ENCODE results near the gene MDK.

Gene MDK

DNA sequence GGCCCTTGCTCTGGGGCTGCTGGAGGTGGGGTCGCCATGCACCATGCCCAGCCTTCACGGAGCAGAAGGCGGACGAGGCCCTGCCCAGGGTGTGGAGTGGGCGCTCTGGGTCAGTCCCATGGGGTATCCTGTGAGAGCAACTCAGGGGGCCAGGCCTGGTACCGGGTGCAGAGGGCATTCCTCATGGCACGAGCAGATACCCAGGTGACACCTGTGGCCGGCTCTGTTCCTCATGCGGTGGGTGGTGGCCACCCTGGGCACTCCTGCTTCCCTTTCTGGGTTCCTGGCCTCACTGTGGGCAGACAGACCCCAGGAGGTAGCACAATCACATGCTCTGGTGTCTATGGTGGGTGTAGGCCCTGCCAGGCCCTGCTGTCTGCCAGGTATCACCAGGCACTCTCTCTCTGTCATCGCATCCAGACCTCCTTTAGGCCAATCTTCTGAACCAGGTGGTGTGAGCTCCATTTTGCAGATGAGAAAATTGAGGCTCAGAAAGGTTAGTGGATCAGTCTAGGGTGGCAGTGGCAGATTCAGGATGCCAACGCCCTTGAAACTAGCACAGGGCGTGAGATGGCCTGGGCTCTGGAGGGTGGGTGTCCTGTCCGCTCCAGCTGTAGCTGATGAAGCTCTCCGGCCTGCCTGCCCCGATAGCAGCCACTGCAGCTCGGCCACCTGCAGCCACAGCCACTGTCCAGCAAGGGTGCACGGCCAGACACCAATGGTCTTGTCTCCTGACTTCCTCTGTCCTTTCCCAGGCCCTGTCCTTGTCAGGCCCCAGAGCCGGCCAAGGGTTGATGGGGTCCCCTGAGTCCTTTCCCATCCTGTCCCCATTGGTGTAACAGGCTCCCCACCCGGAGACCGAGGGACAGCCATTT is 19.1 kb upstream of the MDK start:
- no peak overlapping the region for H3K4me3 ChIP-seq (ENCODE audit: insufficient read depth in 1 of 2, low read depth in 1 of 2, low read length in 2 of 2)
- H2AK5ac ChIP-seq (ENCODE audit: low read length, severe bottlenecking) = peak overlapping the region; percentile 89
- WGBS = 91% methylated on average over 20 of the region's 20 CpGs

GRCh38 chr11:46363031-46363407 is 18.4 kb upstream of the MDK start:
- Histone ChIP-seq H3K18ac (ENCODE audit: low read depth in 1 of 2, low read length in 2 of 2) (peak overlapping the region; percentile 37 to 96), H2BK15ac (ENCODE audit: low read depth, poor library complexity, severe bottlenecking) (peak overlapping the region; percentile 66), H3K4me3 (ENCODE audit: insufficient read depth in 1 of 2, low read depth in 1 of 2, low read length in 2 of 2) (peak overlapping the region in 1 of 2 experiments; percentile 10), H3K27ac (ENCODE audit: low read length, poor library complexity, severe bottlenecking) (peak overlapping the region; percentile 59), H3K4ac (ENCODE audit: low read depth in 1 of 2, low read length in 2 of 2) (peak overlapping the region in 1 of 2 experiments; percentile 96), H3K9me3 (ENCODE audit: control insufficient read depth, low read length) (no peaks in the 10 kb centered on the region), H2AFZ (ENCODE audit: low read depth, low read length) (no peak overlapping the region), H3K23ac (ENCODE audit: low read length in 2 of 2) (no peak overlapping the region), H3K36me3 (ENCODE audit: control insufficient read depth in 1 of 2, insufficient read depth in 2 of 2, low read depth in 1 of 2, low read length in 2 of 2) (peaks cover 2 to 27% of the 10 kb centered on the region in 2 experiments), H3K14ac (ENCODE audit: low read length in 2 of 2) (peak overlapping the region in 1 of 2 experiments; percentile 82), H3K27me3 (ENCODE audit: control insufficient read depth in 1 of 2, insufficient read depth in 1 of 2, low read length in 2 of 2) (no peaks in the 10 kb centered on the region), H3K79me1 (replicated peaks; ENCODE audit: low read length, poor library complexity, severe bottlenecking) (peaks cover 20% of the 10 kb centered on the region), H2AK5ac (ENCODE audit: low read length, severe bottlenecking) (peak overlapping the region; percentile 15), H3K4me2 (ENCODE audit: low read length, poor library complexity, severe bottlenecking) (peak overlapping the region; percentile 44), H3K4me1 (ENCODE audit: control insufficient read depth, insufficient read depth, low read depth, low read length) (peaks cover 60% of the 10 kb centered on the region), H4K8ac (ENCODE audit: low read length) (peak overlapping the region; percentile 27), H2BK120ac (ENCODE audit: low read depth, low read length) (no peak overlapping the region), H3K9ac (ENCODE audit: low read length) (peak overlapping the region; percentile 42), H4K91ac (ENCODE audit: low read length) (peak overlapping the region; percentile 67), H2BK12ac (ENCODE audit: low read length in 2 of 2) (peak overlapping the region in 1 of 2 experiments; percentile 94), H2BK5ac (ENCODE audit: low read depth, low read length, poor library complexity, severe bottlenecking) (no peak overlapping the region)
- 40% methylated on average over 9 of the region's 9 CpGs for WGBS
- peak; percentile 91 for DNase-seq

More for the DNA sequence above, 19.1 kb upstream of the MDK start:
- no peak for DNase-seq
- peaks cover 0 to 24% of the 10 kb centered on the region in 2 experiments for H3K36me3 ChIP-seq (ENCODE audit: control insufficient read depth in 1 of 2, insufficient read depth in 2 of 2, low read depth in 1 of 2, low read length in 2 of 2)
- no peaks in the 10 kb centered on the region for H3K9me3 ChIP-seq (ENCODE audit: control insufficient read depth, low read length)
- peaks cover 16% of the 10 kb centered on the region for H3K79me1 ChIP-seq (replicated peaks; ENCODE audit: low read length, poor library complexity, severe bottlenecking)
- peak overlapping the region; percentile 37 to 96 for H3K18ac ChIP-seq (ENCODE audit: low read depth in 1 of 2, low read length in 2 of 2)
- peak overlapping the region in 1 of 2 experiments; percentile 97 for H2BK12ac ChIP-seq (ENCODE audit: low read length in 2 of 2)
- peak overlapping the region; percentile 67 for H4K91ac ChIP-seq (ENCODE audit: low read length)
- H3K4me2 ChIP-seq (ENCODE audit: low read length, poor library complexity, severe bottlenecking) = peak overlapping the region; percentile 68
- no peak overlapping the region for H2BK5ac ChIP-seq (ENCODE audit: low read depth, low read length, poor library complexity, severe bottlenecking)
- H3K4me1 ChIP-seq (ENCODE audit: control insufficient read depth, insufficient read depth, low read depth, low read length) = peaks cover 59% of the 10 kb centered on the region
- peak overlapping the region; percentile 42 for H3K9ac ChIP-seq (ENCODE audit: low read length)
- peak overlapping the region in 1 of 2 experiments; percentile 97 for H3K23ac ChIP-seq (ENCODE audit: low read length in 2 of 2)
- H3K27ac ChIP-seq (ENCODE audit: low read length, poor library complexity, severe bottlenecking) = peak overlapping the region; percentile 71
- H2BK15ac ChIP-seq (ENCODE audit: low read depth, poor library complexity, severe bottlenecking) = peak overlapping the region; percentile 66
- H3K27me3 ChIP-seq (ENCODE audit: control insufficient read depth in 1 of 2, insufficient read depth in 1 of 2, low read length in 2 of 2) = no peaks in the 10 kb centered on the region
- peak overlapping the region; percentile 55 to 96 for H3K4ac ChIP-seq (ENCODE audit: low read depth in 1 of 2, low read length in 2 of 2)
- H2AFZ ChIP-seq (ENCODE audit: low read depth, low read length) = no peak overlapping the region
- H4K8ac ChIP-seq (ENCODE audit: low read length) = peak overlapping the region; percentile 9
- peak overlapping the region; percentile 65 for H2BK120ac ChIP-seq (ENCODE audit: low read depth, low read length)
- H3K14ac ChIP-seq (ENCODE audit: low read length in 2 of 2) = peak overlapping the region in 1 of 2 experiments; percentile 82

DNA sequence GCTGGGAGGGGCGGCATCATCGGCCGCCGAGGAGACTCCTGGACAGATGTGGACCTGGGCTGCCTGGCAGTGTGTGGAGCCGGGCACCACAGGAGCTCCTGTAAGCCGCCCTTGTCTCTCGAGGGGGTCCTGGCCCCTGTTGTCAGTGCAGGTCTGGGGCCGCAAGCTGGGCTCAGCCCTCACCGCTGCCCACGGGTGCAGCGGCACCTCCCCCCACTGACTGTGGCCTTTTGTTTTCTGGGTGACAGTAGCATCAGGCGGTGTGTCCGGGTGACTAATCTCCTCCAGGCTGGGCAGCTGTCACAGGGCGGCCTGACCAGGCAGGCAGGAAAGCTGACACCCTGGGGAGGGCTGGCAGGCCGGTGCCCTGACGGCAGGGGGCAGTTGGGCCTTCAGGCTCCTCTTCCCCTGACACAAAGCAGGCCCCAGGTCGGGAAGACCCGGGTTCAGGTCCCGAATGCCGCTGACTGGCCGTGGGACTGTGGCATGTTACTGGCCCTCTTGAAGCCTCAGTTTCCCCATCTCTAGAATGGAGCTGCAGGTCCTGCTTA is 17.9 kb upstream of the MDK start:
- Histone ChIP-seq H3K4me1 (ENCODE audit: control insufficient read depth, insufficient read depth, low read depth, low read length) (peaks cover 63% of the 10 kb centered on the region), H2BK12ac (ENCODE audit: low read length in 2 of 2) (peak overlapping the region; percentile 49 to 89)
- 72% methylated on average over 21 of the region's 21 CpGs for WGBS

GRCh38 chr11:46364056-46364455 is 17.4 kb upstream of the MDK start:
- Histone ChIP-seq H3K4ac (ENCODE audit: low read depth in 1 of 2, low read length in 2 of 2) (peak overlapping the region in 1 of 2 experiments; percentile 29), H3K27ac (ENCODE audit: low read length, poor library complexity, severe bottlenecking) (peak overlapping the region; percentile 59), H3K9me3 (ENCODE audit: control insufficient read depth, low read length) (no peaks in the 10 kb centered on the region), H3K4me3 (ENCODE audit: insufficient read depth in 1 of 2, low read depth in 1 of 2, low read length in 2 of 2) (no peak overlapping the region), H3K18ac (ENCODE audit: low read depth in 1 of 2, low read length in 2 of 2) (no peak overlapping the region), H2BK120ac (ENCODE audit: low read depth, low read length) (no peak overlapping the region), H4K8ac (ENCODE audit: low read length) (peak overlapping the region; percentile 46), H2AK5ac (ENCODE audit: low read length, severe bottlenecking) (peak overlapping the region; percentile 24), H3K36me3 (ENCODE audit: control insufficient read depth in 1 of 2, insufficient read depth in 2 of 2, low read depth in 1 of 2, low read length in 2 of 2) (peaks cover 8 to 33% of the 10 kb centered on the region in 2 experiments), H3K27me3 (ENCODE audit: control insufficient read depth in 1 of 2, insufficient read depth in 1 of 2, low read length in 2 of 2) (no peaks in the 10 kb centered on the region), H3K4me1 (ENCODE audit: control insufficient read depth, insufficient read depth, low read depth, low read length) (peaks cover 64% of the 10 kb centered on the region), H3K9ac (ENCODE audit: low read length) (no peak overlapping the region), H2AFZ (ENCODE audit: low read depth, low read length) (no peak overlapping the region), H3K14ac (ENCODE audit: low read length in 2 of 2) (no peak overlapping the region), H2BK12ac (ENCODE audit: low read length in 2 of 2) (peak overlapping the region in 1 of 2 experiments; percentile 23), H4K91ac (ENCODE audit: low read length) (no peak overlapping the region), H3K4me2 (ENCODE audit: low read length, poor library complexity, severe bottlenecking) (peak overlapping the region; percentile 44), H2BK15ac (ENCODE audit: low read depth, poor library complexity, severe bottlenecking) (peak overlapping the region; percentile 20), H3K79me1 (replicated peaks; ENCODE audit: low read length, poor library complexity, severe bottlenecking) (peaks cover 21% of the 10 kb centered on the region), H3K23ac (ENCODE audit: low read length in 2 of 2) (no peak overlapping the region), H2BK5ac (ENCODE audit: low read depth, low read length, poor library complexity, severe bottlenecking) (no peak overlapping the region)
- 91% methylated on average over 9 of the region's 9 CpGs for WGBS
- no peak for DNase-seq

More for the DNA sequence above, 17.9 kb upstream of the MDK start:
- Histone ChIP-seq H2BK15ac (ENCODE audit: low read depth, poor library complexity, severe bottlenecking) (peak overlapping the region; percentile 20), H3K14ac (ENCODE audit: low read length in 2 of 2) (peak overlapping the region in 1 of 2 experiments; percentile 83), H4K91ac (ENCODE audit: low read length) (peak overlapping the region; percentile 64), H3K23ac (ENCODE audit: low read length in 2 of 2) (no peak overlapping the region), H3K27me3 (ENCODE audit: control insufficient read depth in 1 of 2, insufficient read depth in 1 of 2, low read length in 2 of 2) (no peaks in the 10 kb centered on the region), H2BK120ac (ENCODE audit: low read depth, low read length) (no peak overlapping the region), H4K8ac (ENCODE audit: low read length) (peak overlapping the region; percentile 46), H3K9me3 (ENCODE audit: control insufficient read depth, low read length) (no peaks in the 10 kb centered on the region), H2BK5ac (ENCODE audit: low read depth, low read length, poor library complexity, severe bottlenecking) (no peak overlapping the region), H3K4ac (ENCODE audit: low read depth in 1 of 2, low read length in 2 of 2) (peak overlapping the region; percentile 29 to 47), H3K27ac (ENCODE audit: low read length, poor library complexity, severe bottlenecking) (peak overlapping the region; percentile 59), H3K4me2 (ENCODE audit: low read length, poor library complexity, severe bottlenecking) (peak overlapping the region; percentile 44), H2AK5ac (ENCODE audit: low read length, severe bottlenecking) (peak overlapping the region; percentile 15), H3K18ac (ENCODE audit: low read depth in 1 of 2, low read length in 2 of 2) (peak overlapping the region; percentile 16 to 91), H2AFZ (ENCODE audit: low read depth, low read length) (no peak overlapping the region), H3K9ac (ENCODE audit: low read length) (peak overlapping the region; percentile 42), H3K79me1 (replicated peaks; ENCODE audit: low read length, poor library complexity, severe bottlenecking) (peaks cover 20% of the 10 kb centered on the region), H3K4me3 (ENCODE audit: insufficient read depth in 1 of 2, low read depth in 1 of 2, low read length in 2 of 2) (peak overlapping the region in 1 of 2 experiments; percentile 10), H3K36me3 (ENCODE audit: control insufficient read depth in 1 of 2, insufficient read depth in 2 of 2, low read depth in 1 of 2, low read length in 2 of 2) (peaks cover 7 to 32% of the 10 kb centered on the region in 2 experiments)
- peak; percentile 62 for DNase-seq
